Activated CD4-positive, alpha-beta T cell treated with anti-CD3 and anti-CD28 coated beads, Interleukin-2, amount 10 ng/mL, durations not matched to agents 7 days and 5 days (primary cell): ENCODE measurements around the gene CERS2. TPM values are rescaled to one million over a fixed set of nuclear protein-coding genes. Genes with fewer than 3 reads are reported as not detected.

Source experiments
- CTCF ChIA-PET: fragments of 350-600 bp; sonication (Branson Sonifier 250); formaldehyde crosslinking; loops from one replicate; lab custom pipeline; 2021; ENCODE audit warnings: antibody characterized with exemption; lab: Charles Lee
- POLR2A ChIA-PET: fragments of 350-600 bp; sonication (Branson Sonifier 250); formaldehyde crosslinking; loops from one replicate; lab custom pipeline; 2021; ENCODE audit warnings: antibody characterized with exemption; lab: Charles Lee
- DNase-seq: peaks from one replicate; pipeline ENCODE4 v3.0.0-alpha.2; 2020
- H3K27ac Mint-ChIP-seq: one replicate; pipeline ENCODE4 v1.8.0; 2021; ENCODE audit warnings: mild to moderate bottlenecking, moderate library complexity, mixed read lengths
- H3K27me3 Mint-ChIP-seq: one replicate; pipeline ENCODE4 v1.8.0; 2021; ENCODE audit warnings: mixed read lengths
- H3K36me3 Mint-ChIP-seq: one replicate; pipeline ENCODE4 v1.8.0; 2021; ENCODE audit warnings: low read depth, mixed read lengths
- H3K4me1 Mint-ChIP-seq: one replicate; pipeline ENCODE4 v1.8.0; 2021; ENCODE audit warnings: mixed read lengths
- H3K4me3 Mint-ChIP-seq: one replicate; pipeline ENCODE4 v1.8.0; 2021; ENCODE audit warnings: mild to moderate bottlenecking, moderate library complexity, mixed read lengths
- H3K9me3 Mint-ChIP-seq: one replicate; pipeline ENCODE4 v1.8.0; 2021; ENCODE audit warnings: mixed read lengths
- total RNA-seq, 2 experiments: library from RNA; stranded (reverse); gene quantifications; one replicate each; pipeline ENCODE4 v1.2.3, GENCODE V29; 2021

CERS2 gene
- total RNA-seq, 2 experiments from 2014 or later = 173 to 192 TPM

- no peaks in the 10 kb centered on the region for H3K9me3 Mint-ChIP-seq
- H3K36me3 Mint-ChIP-seq = peaks cover 13% of the 10 kb centered on the region
- peak within 1 kb of the TSS; percentile 98 for H3K4me3 Mint-ChIP-seq
- POLR2A ChIA-PET = interaction anchor here (0.9 kb wide), 1 partner anchor 33 kb away, joined by 3 read pairs; no protein-coding TSS in a partner anchor
- DNase-seq = peak; percentile 49
- peak within 1 kb of the TSS; percentile 94 for H3K27ac Mint-ChIP-seq
- CTCF ChIA-PET = interaction anchor here (0.6 to 4.3 kb wide), 21 partner anchors 11 to 521 kb away, joined by 3 to 41 read pairs (median 3); partner anchors contain the start of genes ANXA9, C1orf56, CDC42SE1 and CERS2
- H3K27me3 Mint-ChIP-seq = no peaks in the 10 kb centered on the region
- H3K4me1 Mint-ChIP-seq = peaks cover 90% of the 10 kb centered on the region
These were observed 31.9 kb upstream of the CERS2 start, which contains the start of gene MINDY1 for GRCh38 chr1:151006327-151007052. Gene MINDY1, minus strand, starts transcription at chr1:151006902. Its CDS starts 4,285 bp downstream, at chr1:151002617.

GRCh38 chr1:151005729-151006319 is 31.2 kb upstream of the CERS2 start:
- H3K36me3 Mint-ChIP-seq = peaks cover 16% of the 10 kb centered on the region
- peaks cover 87% of the 10 kb centered on the region for H3K4me1 Mint-ChIP-seq
- H3K27me3 Mint-ChIP-seq = no peaks in the 10 kb centered on the region
- POLR2A ChIA-PET = no interaction called here
- H3K4me3 Mint-ChIP-seq = peak overlapping the region; percentile 98
- peak overlapping the region; percentile 94 for H3K27ac Mint-ChIP-seq
- no peaks in the 10 kb centered on the region for H3K9me3 Mint-ChIP-seq
- DNase-seq = no peak
- CTCF ChIA-PET = interaction anchor here (0.8 to 4.3 kb wide), 18 partner anchors 11 to 520 kb away, joined by 3 to 41 read pairs (median 3); partner anchors contain the start of genes ANXA9, C1orf56, CDC42SE1 and CERS2

- peak overlapping the region; percentile 81 for H3K27ac Mint-ChIP-seq
- no peak for DNase-seq
- POLR2A ChIA-PET = no interaction called here
- CTCF ChIA-PET = interaction anchor here (1.1 kb wide), 1 partner anchor 13 kb away, joined by 3 read pairs; no protein-coding TSS in a partner anchor
- H3K4me1 Mint-ChIP-seq = peaks cover 78% of the 10 kb centered on the region
- peak overlapping the region; percentile 64 for H3K4me3 Mint-ChIP-seq
- no peaks in the 10 kb centered on the region for H3K27me3 Mint-ChIP-seq
- H3K9me3 Mint-ChIP-seq = no peaks in the 10 kb centered on the region
- H3K36me3 Mint-ChIP-seq = peaks cover 33% of the 10 kb centered on the region
These were observed 28.5 kb upstream of the CERS2 start for GRCh38 chr1:151003180-151003579.

GRCh38 chr1:151002611-151003010 is 28.0 kb upstream of the CERS2 start:
- Mint-ChIP-seq H3K36me3 (peaks cover 33% of the 10 kb centered on the region), H3K9me3 (no peaks in the 10 kb centered on the region), H3K27ac (peak overlapping the region; percentile 81), H3K4me1 (peaks cover 73% of the 10 kb centered on the region), H3K4me3 (peak overlapping the region; percentile 64), H3K27me3 (no peaks in the 10 kb centered on the region)
- CTCF ChIA-PET = interaction anchor here (1.1 kb wide), 1 partner anchor 13 kb away, joined by 3 read pairs; no protein-coding TSS in a partner anchor
- no peak for DNase-seq
- POLR2A ChIA-PET = no interaction called here

GRCh38 chr1:151002051-151002450 is 27.4 kb upstream of the CERS2 start:
- Mint-ChIP-seq H3K27ac (peak overlapping the region; percentile 20), H3K4me3 (no peak overlapping the region), H3K27me3 (no peaks in the 10 kb centered on the region), H3K9me3 (no peaks in the 10 kb centered on the region), H3K36me3 (peaks cover 35% of the 10 kb centered on the region), H3K4me1 (peaks cover 67% of the 10 kb centered on the region)
- DNase-seq = no peak
- ChIA-PET CTCF (interaction anchor here (0.7 to 0.9 kb wide), 2 partner anchors 22 to 24 kb away, joined by 3 read pairs; no protein-coding TSS in a partner anchor), POLR2A (no interaction called here)

GRCh38 chr1:151001602-151002001 is 27.0 kb upstream of the CERS2 start:
- H3K36me3 Mint-ChIP-seq = peaks cover 39% of the 10 kb centered on the region
- POLR2A ChIA-PET = no interaction called here
- H3K4me3 Mint-ChIP-seq = no peak overlapping the region
- no peaks in the 10 kb centered on the region for H3K9me3 Mint-ChIP-seq
- H3K27ac Mint-ChIP-seq = peak overlapping the region; percentile 20
- DNase-seq = no peak
- H3K27me3 Mint-ChIP-seq = no peaks in the 10 kb centered on the region
- peaks cover 62% of the 10 kb centered on the region for H3K4me1 Mint-ChIP-seq
- CTCF ChIA-PET = interaction anchor here (0.7 to 1.1 kb wide), 4 partner anchors 16 to 423 kb away, joined by 3 read pairs; partner anchors contain the start of gene MCL1

GRCh38 chr1:151000408-151000807 is 25.8 kb upstream of the CERS2 start:
- no peak overlapping the region for H3K4me3 Mint-ChIP-seq
- peak overlapping the region; percentile 25 for H3K27ac Mint-ChIP-seq
- ChIA-PET CTCF (interaction anchor here (2.1 kb wide), 1 partner anchor 19 kb away, joined by 15 read pairs; the partner anchor contains the start of gene ANXA9), POLR2A (no interaction called here)
- DNase-seq = no peak
- H3K4me1 Mint-ChIP-seq = peaks cover 59% of the 10 kb centered on the region
- H3K36me3 Mint-ChIP-seq = peaks cover 42% of the 10 kb centered on the region
- no peaks in the 10 kb centered on the region for H3K9me3 Mint-ChIP-seq
- H3K27me3 Mint-ChIP-seq = no peaks in the 10 kb centered on the region

- CTCF ChIA-PET = interaction anchor here (0.5 to 2.1 kb wide), 7 partner anchors 18 to 617 kb away, joined by 3 to 15 read pairs (median 3); partner anchors contain the start of genes ANXA9 and TNFAIP8L2
- POLR2A ChIA-PET = no interaction called here
- no peak overlapping the region for H3K4me3 Mint-ChIP-seq
- peaks cover 42% of the 10 kb centered on the region for H3K36me3 Mint-ChIP-seq
- H3K27me3 Mint-ChIP-seq = no peaks in the 10 kb centered on the region
- DNase-seq = no peak
- no peak overlapping the region for H3K27ac Mint-ChIP-seq
- H3K9me3 Mint-ChIP-seq = no peaks in the 10 kb centered on the region
- H3K4me1 Mint-ChIP-seq = peaks cover 57% of the 10 kb centered on the region
These were observed 25.3 kb upstream of the CERS2 start for GRCh38 chr1:150999926-151000325.

GRCh38 chr1:150999051-150999674 is 24.5 kb upstream of the CERS2 start:
- ChIA-PET CTCF (interaction anchor here (0.5 to 2.1 kb wide), 6 partner anchors 17 to 616 kb away, joined by 3 to 15 read pairs (median 4); partner anchors contain the start of genes ANXA9 and TNFAIP8L2), POLR2A (no interaction called here)
- H3K4me3 Mint-ChIP-seq = no peak overlapping the region
- DNase-seq = no peak
- H3K27ac Mint-ChIP-seq = peak overlapping the region; percentile 41
- H3K27me3 Mint-ChIP-seq = no peaks in the 10 kb centered on the region
- H3K36me3 Mint-ChIP-seq = peaks cover 42% of the 10 kb centered on the region
- H3K4me1 Mint-ChIP-seq = peaks cover 51% of the 10 kb centered on the region
- H3K9me3 Mint-ChIP-seq = no peaks in the 10 kb centered on the region

GRCh38 chr1:150997949-150998348 is 23.3 kb upstream of the CERS2 start:
- no peak overlapping the region for H3K4me3 Mint-ChIP-seq
- H3K36me3 Mint-ChIP-seq = peaks cover 42% of the 10 kb centered on the region
- no peak overlapping the region for H3K27ac Mint-ChIP-seq

GRCh38 chr1:150997126-150997872 is 22.7 kb upstream of the CERS2 start:
- Mint-ChIP-seq H3K27me3 (no peaks in the 10 kb centered on the region), H3K4me3 (no peak overlapping the region), H3K9me3 (no peaks in the 10 kb centered on the region), H3K36me3 (peaks cover 42% of the 10 kb centered on the region), H3K4me1 (peaks cover 32% of the 10 kb centered on the region), H3K27ac (no peak overlapping the region)
- POLR2A ChIA-PET = interaction anchor here (1.2 kb wide), 1 partner anchor 15 kb away, joined by 6 read pairs; the partner anchor contains the start of gene ANXA9
- no peak for DNase-seq
- CTCF ChIA-PET = interaction anchor here (0.6 to 6.9 kb wide), 8 partner anchors 8 to 741 kb away, joined by 3 to 61 read pairs (median 3); partner anchors contain the start of genes ANXA9 and MINDY1

More at GRCh38 chr1:150997949-150998348, 23.3 kb upstream of the CERS2 start:
- ChIA-PET POLR2A (interaction anchor here (0.6 kb wide), 1 partner anchor 57 kb away, joined by 3 read pairs; no protein-coding TSS in a partner anchor), CTCF (interaction anchor here (0.9 to 6.9 kb wide), 3 partner anchors 12 to 742 kb away, joined by 3 to 61 read pairs (median 3); partner anchors contain the start of gene ANXA9)
- H3K9me3 Mint-ChIP-seq = no peaks in the 10 kb centered on the region
- peaks cover 39% of the 10 kb centered on the region for H3K4me1 Mint-ChIP-seq
- no peaks in the 10 kb centered on the region for H3K27me3 Mint-ChIP-seq
- no peak for DNase-seq
